ENCODE measurements around the gene CYBC1. TPM values are rescaled to one million over a fixed set of nuclear protein-coding genes. Genes with fewer than 3 reads are reported as not detected.
A peak's percentile ranks its signal among the peaks of the same experiment; 100 is the strongest.

The CYBC1 gene
- total and polyA plus RNA-seq, 9 of the 15 experiments (the other 6 are each of a cell fraction or from before 2014, with no cell fraction given): 1.3 to 71.8 (median 49.9) TPM

DNA sequence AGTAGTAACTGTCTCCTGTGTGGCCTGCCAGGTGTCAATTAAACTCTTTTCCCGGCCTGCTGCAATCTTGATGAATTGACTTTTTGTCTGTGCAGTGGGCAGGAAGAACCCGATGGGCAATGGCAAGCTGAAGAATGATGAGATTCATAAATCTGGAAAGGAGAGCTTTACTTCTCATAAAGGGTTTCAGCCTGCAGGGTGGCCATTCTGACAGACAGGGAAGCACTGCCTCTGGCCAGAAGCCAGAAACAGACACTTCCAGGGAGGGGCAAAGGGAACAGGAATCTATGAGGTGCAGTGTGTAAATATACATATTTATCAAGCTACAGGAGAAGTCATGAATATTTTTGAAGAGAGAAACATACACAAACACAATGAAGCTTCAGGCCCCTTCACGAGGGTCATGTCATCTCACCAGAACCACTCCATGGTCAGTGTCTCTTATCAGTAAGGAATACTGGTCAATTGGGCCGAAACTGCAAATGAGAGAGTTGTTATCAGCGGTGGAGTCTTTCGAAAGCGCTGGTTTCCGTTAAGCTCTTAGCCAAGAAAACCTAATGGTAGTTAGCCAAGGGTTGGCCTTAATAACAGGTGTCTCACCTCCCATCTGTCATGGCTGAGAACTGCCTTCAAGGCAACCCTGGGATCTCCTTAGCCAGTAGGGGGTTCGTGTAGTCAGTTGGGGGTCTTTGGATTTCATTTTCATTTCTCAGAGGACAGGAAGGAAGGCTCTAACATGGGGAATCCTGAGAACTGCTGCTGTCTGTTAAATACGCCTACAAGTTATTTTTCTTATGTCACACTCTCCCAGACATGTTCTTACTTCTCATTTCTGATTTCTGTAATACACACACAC is 6.7 kb upstream of the CYBC1 start (continued):
- TF ChIP-seq, protein P1, sequence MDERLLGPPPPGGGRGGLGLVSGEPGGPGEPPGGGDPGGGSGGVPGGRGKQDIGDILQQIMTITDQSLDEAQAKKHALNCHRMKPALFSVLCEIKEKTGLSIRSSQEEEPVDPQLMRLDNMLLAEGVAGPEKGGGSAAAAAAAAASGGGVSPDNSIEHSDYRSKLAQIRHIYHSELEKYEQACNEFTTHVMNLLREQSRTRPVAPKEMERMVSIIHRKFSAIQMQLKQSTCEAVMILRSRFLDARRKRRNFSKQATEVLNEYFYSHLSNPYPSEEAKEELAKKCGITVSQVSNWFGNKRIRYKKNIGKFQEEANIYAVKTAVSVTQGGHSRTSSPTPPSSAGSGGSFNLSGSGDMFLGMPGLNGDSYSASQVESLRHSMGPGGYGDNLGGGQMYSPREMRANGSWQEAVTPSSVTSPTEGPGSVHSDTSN (CRISPR knock-in tag; IDR thresholded peaks at IDR 0.05; ENCODE audit: low read depth): peak; percentile 40; the same call in 1 of the 2 replicates
- TF ChIP-seq, protein P1 (tag; conservative IDR thresholded peaks at IDR 0.05; ENCODE audit: low read depth): peak; percentile 56
- TF ChIP-seq RBM25 (IDR thresholded peaks at IDR 0.05; ENCODE audit: low read depth, low read length, severe bottlenecking): no peak
- peak; percentile 24; the same call in 1 of the 2 replicates for TF ChIP-seq CTBP1 (IDR thresholded peaks at IDR 0.05; ENCODE audit: borderline replicate concordance)
- TF ChIP-seq RHOXF2B (CRISPR knock-in tag; conservative IDR thresholded peaks at IDR 0.05): no peak
- TF ChIP-seq, protein P2, sequence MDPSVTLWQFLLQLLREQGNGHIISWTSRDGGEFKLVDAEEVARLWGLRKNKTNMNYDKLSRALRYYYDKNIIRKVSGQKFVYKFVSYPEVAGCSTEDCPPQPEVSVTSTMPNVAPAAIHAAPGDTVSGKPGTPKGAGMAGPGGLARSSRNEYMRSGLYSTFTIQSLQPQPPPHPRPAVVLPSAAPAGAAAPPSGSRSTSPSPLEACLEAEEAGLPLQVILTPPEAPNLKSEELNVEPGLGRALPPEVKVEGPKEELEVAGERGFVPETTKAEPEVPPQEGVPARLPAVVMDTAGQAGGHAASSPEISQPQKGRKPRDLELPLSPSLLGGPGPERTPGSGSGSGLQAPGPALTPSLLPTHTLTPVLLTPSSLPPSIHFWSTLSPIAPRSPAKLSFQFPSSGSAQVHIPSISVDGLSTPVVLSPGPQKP (CRISPR knock-in tag; IDR thresholded peaks at IDR 0.05): no peak
- TF ChIP-seq GATAD2A (IDR thresholded peaks at IDR 0.05): 0 out of 2 replicates have a peak, but pooled peaks have one; percentile 10
- TF ChIP-seq FUS (optimal IDR thresholded peaks at IDR 0.05; ENCODE audit: low read depth, low read length): no peak
- TF ChIP-seq MAZ (CRISPR knock-in tag; conservative IDR thresholded peaks at IDR 0.05 in 1 of 2, IDR thresholded peaks at IDR 0.05 in 1 of 2): peak in 1 of 2 experiments; percentile 15; a peak in 2 of 4 replicates
- TF ChIP-seq ZC3H11A (IDR thresholded peaks at IDR 0.05; ENCODE audit: low read depth, low read length): no peak
- no peak for TF ChIP-seq BRCA1 (IDR thresholded peaks at IDR 0.05)
- no peak for TF ChIP-seq BRCA1 (CRISPR knock-in tag; IDR thresholded peaks at IDR 0.05)
- TF ChIP-seq ATF1 (CRISPR knock-in tag; IDR thresholded peaks at IDR 0.05): no peak
- no peak for TF ChIP-seq ATF1 (tag; IDR thresholded peaks at IDR 0.05)
- TF ChIP-seq COPS2 (conservative IDR thresholded peaks at IDR 0.05): no peak
- TF ChIP-seq ZNF589 (CRISPR knock-in tag; IDR thresholded peaks at IDR 0.05; ENCODE audit: low read depth): no peak
- no peak for TF ChIP-seq PTRF (tag; IDR thresholded peaks at IDR 0.05)
- TF ChIP-seq SP1 (CRISPR knock-in tag; IDR thresholded peaks at IDR 0.05): no peak
- no peak for TF ChIP-seq ZSCAN29 (IDR thresholded peaks at IDR 0.05)
- TF ChIP-seq, protein P3, sequence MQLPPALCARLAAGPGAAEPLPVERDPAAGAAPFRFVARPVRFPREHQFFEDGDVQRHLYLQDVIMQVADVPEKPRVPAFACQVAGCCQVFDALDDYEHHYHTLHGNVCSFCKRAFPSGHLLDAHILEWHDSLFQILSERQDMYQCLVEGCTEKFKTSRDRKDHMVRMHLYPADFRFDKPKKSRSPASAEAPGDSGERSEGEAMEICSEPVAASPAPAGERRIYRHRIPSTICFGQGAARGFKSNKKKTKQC (CRISPR knock-in tag; IDR thresholded peaks at IDR 0.05): no peak
- peak; percentile 33; the same call in 1 of the 2 replicates for TF ChIP-seq EHMT2 (IDR thresholded peaks at IDR 0.05)
- no peak for TF ChIP-seq NFE2L1 (tag; IDR thresholded peaks at IDR 0.05; ENCODE audit: borderline replicate concordance, low read depth)
- TF ChIP-seq PML (IDR thresholded peaks at IDR 0.05; ENCODE audit: low read length): 0 out of 2 replicates have a peak, but pooled peaks have one; percentile 20
- TF ChIP-seq FOXK2 (conservative IDR thresholded peaks at IDR 0.05 in 1 of 2, IDR thresholded peaks at IDR 0.05 in 1 of 2; ENCODE audit: low read depth in 2 of 2): no peak
- peak in 1 of 2 experiments; percentile 66; a peak in 1 of 4 replicates for TF ChIP-seq TEAD1 (CRISPR knock-in tag; IDR thresholded peaks at IDR 0.05)
- peak; percentile 65 for TF ChIP-seq ZNF175 (CRISPR knock-in tag; IDR thresholded peaks at IDR 0.05; ENCODE audit: low read depth)
- no peak for TF ChIP-seq SNRNP70 (optimal IDR thresholded peaks at IDR 0.05; ENCODE audit: low read depth, low read length)

Data from K562 (cell line).